ENCODE results near the gene DDX52.
A peak's percentile ranks its signal among the peaks of the same experiment; 100 is the strongest.
"Not testable (repeated sequence)": the region's sequence is repeated elsewhere in the genome, so short reads cannot be mapped to it uniquely, and the experiment has no call there.

DDX52 gene

DNA sequence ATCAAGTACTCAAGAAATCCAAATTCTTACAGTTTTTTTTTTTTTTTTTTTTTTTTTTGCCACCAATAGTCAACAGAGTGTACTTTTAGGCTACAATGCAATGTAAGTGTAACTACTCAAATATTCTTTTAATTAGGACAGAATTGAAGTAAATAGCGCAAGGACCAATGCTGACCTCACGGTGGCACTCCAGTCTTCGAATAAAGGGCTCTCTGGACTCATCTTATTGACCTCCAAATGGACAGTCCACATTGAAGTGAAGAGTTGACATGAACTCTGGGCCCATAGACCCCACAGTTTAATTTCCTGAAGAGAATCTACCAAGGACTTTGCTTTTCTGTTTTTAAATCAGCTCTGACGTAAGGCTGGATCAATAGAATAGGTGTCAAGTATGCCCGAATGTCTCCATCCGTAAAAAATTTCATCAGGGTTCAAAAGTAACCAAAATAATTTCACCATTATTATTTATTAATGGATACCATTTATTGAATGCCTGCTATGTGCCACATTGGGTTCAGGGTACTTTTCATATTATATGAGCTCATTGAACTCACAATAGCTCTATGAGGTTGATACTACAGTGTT lies 7.3 kb upstream of the DDX52 start:
- peak in 1 of 2 experiments; percentile 20 for DNase-seq

DNA sequence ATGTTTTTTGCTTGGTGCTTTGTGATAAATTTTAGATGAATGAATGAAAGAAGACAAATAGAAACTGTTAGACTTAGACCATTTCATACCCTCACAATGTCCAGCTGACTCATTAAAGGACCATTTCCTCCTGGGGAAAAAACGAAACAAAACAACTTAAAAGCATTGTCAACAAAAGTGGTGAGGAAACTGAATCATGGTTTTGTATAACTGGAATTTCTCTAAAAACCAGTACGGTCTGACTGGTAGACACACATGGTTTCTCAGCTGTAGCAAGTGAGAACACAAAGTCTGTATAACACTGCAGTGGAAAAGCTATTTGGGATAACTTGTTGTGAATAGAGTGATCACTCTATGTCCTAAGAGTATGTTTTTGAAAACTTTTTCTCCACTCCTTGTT lies 5.3 kb upstream of the DDX52 start:
- DNase-seq: no peak

- DNase-seq: no peak
These were observed 4.6 kb upstream of the DDX52 start for GRCh38 chr17:37647856-37648255.

GRCh38 chr17:37643869-37644268 lies 623 bp upstream of the DDX52 start:
- DNase-seq: no peak

GRCh38 chr17:37642681-37643080 lies 565 bp downstream of the DDX52 start:
- no peak for DNase-seq

- DNase-seq: no peak
These were observed 3.2 kb downstream of the DDX52 start for GRCh38 chr17:37640015-37640414.

- DNase-seq: no peak
These were observed 5.3 kb downstream of the DDX52 start for GRCh38 chr17:37637956-37638355.

- not testable (repeated sequence) for DNase-seq
These were observed 26.8 kb downstream of the DDX52 start for GRCh38 chr17:37616430-37616829.

- no peak for DNase-seq
These were observed 28.4 kb downstream of the DDX52 start for GRCh38 chr17:37614823-37615222.

DNA sequence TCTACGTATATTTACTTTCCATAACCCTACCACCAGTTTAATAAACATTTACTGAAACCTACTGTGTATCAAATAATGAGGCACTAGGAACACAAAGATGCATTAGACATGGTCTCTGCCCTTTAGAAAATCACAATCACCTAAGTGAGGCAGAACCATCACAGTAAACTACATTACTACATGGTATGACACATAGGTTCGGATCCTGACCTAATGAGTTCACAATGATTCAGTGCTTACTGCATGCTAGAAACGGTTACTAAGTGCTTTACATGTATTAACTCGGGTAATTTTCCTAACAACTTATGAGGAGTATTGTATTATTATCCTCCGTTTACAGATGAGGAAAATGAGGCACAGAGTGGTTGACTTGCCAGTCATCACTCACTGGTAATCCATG lies 28.9 kb downstream of the DDX52 start:
- DNase-seq: no peak

DNA sequence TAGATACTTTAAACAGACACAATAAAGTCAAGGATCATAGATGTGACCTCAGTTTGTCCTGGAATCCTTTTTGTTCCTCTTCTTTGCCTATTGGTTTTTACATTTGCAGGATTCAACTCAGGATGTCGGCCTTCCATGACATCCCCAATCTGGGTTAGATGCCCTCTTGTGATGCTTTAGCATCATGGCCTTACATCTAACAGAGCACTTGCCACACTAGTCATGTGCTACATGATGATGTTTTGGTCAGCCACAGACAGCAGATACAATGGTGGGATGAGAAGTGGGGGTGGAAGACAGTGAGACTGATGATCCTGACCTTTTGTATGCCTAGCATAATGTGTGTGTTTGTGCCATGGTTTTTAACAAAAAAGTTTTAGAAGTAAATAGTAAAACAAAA lies 32.3 kb downstream of the DDX52 start:
- DNase-seq: no peak

DNA sequence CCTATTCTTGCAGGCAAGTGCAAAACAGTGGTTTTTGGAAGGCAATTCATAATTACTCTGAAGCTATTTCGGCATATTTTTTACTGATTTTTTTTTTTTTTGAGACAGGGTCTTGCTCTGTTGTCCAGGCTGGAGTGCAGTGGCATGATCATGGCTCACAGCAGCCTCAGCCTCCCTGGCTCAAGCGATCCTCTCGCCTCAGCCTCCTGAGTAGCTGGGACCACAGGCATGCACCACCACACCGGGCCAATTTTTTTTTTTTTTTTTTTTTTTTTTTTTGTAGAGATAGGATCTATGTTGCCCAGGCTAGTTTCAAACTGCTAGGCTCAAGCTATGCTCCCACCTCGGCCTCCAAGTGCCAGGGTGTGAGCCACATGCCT lies 33.2 kb downstream of the DDX52 start:
- DNase-seq: not testable (repeated sequence)

DNA sequence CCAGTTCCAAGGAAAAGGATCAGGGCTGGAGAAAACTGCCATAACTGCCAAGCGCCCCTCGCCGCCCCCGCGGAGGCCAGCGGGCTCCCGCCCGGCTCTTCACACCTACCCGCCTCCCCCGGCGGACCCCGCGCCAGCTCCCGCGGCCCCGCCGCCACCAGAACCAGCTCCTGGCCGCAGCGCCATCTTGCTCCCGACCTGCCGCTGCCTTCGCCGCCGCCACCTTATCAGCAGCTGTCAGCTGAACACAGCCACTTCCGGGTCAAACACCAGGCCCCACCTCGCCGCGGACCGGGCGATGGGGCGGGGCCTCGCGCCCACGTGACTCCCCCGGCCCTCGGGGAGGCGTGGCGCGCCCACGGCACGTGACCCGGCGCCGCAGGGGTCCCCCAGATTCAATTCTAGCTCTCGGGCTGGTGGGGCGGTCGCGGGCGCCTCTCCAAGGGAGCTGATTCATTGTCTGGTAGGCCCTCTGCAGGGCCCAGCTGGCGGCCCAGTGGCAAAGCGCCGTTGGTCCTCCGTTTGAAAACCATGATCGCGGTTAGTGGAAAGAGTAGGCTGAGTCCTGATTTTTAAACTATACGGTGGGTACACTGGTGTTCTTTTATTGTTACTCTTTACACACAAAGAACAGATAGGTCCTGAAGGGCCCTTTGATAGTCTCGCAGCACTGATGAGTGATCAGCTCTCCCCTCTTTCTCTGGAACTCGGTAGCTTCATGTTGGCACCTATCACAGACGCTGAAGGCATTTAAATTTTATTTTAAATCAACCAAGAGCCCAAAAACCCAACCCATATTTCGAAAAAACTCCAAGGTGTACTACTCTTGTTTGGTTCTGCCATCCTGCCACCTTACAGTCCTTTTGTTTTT lies 33.8 kb downstream of the DDX52 start, which contains the start of gene SYNRG:
SYNRG (minus strand) TSS at position 249 of the 871 bp plus-strand sequence; CDS start at position 186, 63 bp downstream.
- peak; percentile 98 to 99 for DNase-seq

- peak; percentile 35 to 41 for DNase-seq
These were observed 34.7 kb downstream of the DDX52 start for GRCh38 chr17:37608351-37609169.

DNA sequence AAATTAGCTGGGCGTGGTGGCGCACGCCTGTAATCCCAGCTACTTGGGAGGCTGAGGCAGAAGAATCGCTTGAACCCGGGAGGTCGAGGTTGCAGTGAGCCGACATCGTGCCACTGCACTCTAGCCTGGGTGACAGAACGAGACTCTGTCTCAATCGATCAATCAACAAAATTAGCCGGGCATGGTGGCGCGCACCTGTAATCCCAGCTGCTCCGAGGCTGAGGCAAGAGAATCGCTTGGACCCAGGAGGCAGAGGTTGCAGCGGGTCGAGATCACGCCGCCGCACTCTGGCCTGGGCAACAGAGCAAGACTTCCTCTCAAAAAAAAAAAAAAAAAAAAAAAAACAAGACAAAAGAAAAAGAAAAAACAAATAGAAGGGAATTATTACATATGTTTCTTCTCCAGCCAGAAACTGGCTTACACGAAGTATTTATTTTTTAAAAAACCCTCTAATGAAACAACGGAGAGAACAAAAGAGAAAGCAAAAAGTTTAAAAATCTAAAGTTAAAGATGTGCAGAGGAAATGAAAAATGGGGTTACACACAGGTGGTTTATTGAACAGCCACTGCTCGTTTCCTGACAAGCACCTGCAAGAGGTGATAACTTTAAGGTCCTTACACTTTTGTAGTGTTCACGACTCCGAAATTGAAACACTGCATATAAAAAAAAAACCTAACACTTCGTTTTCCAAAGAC lies 35.5 kb downstream of the DDX52 start:
- DNase-seq: no peak

DNA sequence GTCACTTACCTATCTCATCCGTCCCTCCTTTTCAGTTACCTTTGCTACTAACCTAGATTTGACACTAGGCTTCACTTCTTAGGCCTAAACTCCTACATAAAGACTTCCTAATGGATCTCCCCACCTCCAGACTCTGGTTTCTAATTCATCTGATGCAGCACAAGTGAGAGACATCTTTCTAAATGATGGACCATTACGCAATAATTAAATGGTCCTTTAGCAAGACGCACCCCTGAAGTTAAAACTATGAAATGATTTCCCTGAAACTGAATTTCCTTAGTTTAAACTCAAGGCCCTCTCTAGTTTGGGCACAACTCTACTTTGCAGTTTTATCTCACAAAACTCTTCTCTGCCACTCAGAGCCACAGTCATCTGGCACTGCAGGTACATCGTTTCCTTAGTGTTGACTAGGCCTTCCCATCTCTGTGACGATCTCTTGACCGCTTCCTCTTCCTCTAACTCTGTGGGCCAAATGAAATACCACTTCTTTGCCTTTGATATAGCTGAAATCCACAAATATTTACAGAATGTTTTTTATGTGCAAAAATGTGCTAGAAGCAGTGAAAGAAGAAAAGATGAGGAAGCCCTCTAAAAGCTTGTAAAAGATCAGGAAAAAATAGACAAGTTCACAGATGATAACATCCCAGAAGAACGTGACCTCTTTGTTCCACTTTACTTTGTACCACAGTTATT lies 37.3 kb downstream of the DDX52 start:
- no peak for DNase-seq

GRCh38 chr17:37605081-37605480 lies 38.2 kb downstream of the DDX52 start:
- DNase-seq: no peak

DNA sequence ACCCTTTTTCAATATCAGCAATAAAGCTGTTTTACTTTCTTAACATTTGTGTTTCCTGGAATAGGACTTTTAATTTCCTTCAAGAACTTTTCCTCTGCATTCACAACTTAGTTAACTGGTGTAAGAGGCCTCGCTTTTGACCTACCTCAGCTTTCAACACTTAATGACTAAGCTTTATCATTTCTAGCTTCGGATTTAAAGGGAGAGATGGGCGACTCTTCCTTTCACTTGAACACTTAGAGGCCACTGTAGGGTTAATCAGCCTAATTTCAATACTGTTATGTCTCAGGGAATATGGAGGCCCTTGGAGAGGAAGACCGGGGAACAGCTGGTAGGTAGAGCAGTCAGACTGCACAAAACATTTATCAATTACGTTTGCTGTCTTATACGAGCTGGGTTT lies 38.7 kb downstream of the DDX52 start:
- no peak for DNase-seq

GRCh38 chr17:37598145-37598544 lies 45.1 kb downstream of the DDX52 start:
- no peak for DNase-seq

DNA sequence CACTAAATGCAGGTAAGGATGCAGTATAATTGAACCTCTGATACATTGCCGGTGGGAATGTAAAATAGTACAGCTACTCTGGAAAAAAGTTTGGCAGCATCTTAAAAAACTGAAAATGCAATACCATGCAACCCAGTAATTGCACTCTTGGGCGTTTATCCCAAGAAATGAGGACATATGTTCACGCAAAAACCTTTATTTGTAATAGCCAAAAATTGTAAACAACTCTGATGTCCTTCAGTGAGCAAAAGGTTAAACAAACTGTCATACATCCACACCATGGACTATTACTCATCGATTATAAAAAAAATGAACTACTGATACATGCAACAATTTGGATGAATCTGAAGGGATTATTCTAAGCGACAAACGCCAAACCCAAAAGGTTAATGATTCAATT lies 51.0 kb downstream of the DDX52 start:
- DNase-seq: no peak

- no peak for DNase-seq
These were observed 58.2 kb downstream of the DDX52 start for GRCh38 chr17:37585066-37585465.

- no peak for DNase-seq
These were observed 67.0 kb downstream of the DDX52 start for GRCh38 chr17:37576281-37576680.

All from NCI-H2081 (cell line).